H9 (cell line): ENCODE measurements around the gene KRT78. TPM values are rescaled to one million over a fixed set of nuclear protein-coding genes. Genes with fewer than 3 reads are reported as not detected.

Source experiments
- DNase-seq: peaks from one replicate; pipeline ENCODE4 v3.0.0-alpha.2; 2017
- H2AFZ ChIP-seq: one replicate; pipeline ENCODE4 v1.6.1; 2013; ENCODE audit warnings: mild to moderate bottlenecking, low read length, control low read depth, moderate library complexity
- H2AK5ac ChIP-seq: 2 replicates; pipeline ENCODE4 v1.6.1; 2013; ENCODE audit warnings: low read length, control low read depth, mixed read lengths; ENCODE audit not compliant: insufficient read length
- H2BK120ac ChIP-seq: one replicate; pipeline ENCODE4 v1.6.1; 2013; ENCODE audit warnings: low read depth, mild to moderate bottlenecking, low read length, control low read depth, inconsistent platforms; ENCODE audit not compliant: poor library complexity, severe bottlenecking
- H2BK12ac ChIP-seq: 2 replicates; pipeline ENCODE4 v1.6.1; 2013; ENCODE audit warnings: low read length, control low read depth, mixed read lengths, low read depth; ENCODE audit not compliant: insufficient read length
- H2BK15ac ChIP-seq: 2 replicates; pipeline ENCODE4 v1.6.1; 2013; ENCODE audit warnings: low read depth, low read length, control low read depth
- H2BK20ac ChIP-seq: one replicate; pipeline ENCODE4 v1.6.1; 2013; ENCODE audit warnings: low read depth, mild to moderate bottlenecking, low read length, control low read depth, inconsistent platforms; ENCODE audit not compliant: poor library complexity, severe bottlenecking
- H2BK5ac ChIP-seq: 2 replicates; pipeline ENCODE4 v1.6.1; 2013; ENCODE audit warnings: low read length, control low read depth, mixed read lengths; ENCODE audit not compliant: insufficient read length
- H3K14ac ChIP-seq: 2 replicates; pipeline ENCODE4 v1.6.1; 2013; ENCODE audit warnings: low read length, control low read depth; ENCODE audit not compliant: insufficient read depth
- H3K18ac ChIP-seq: 2 replicates; pipeline ENCODE4 v1.6.1; 2013; ENCODE audit warnings: low read depth, mild to moderate bottlenecking, mixed read lengths, low read length, control low read depth; ENCODE audit not compliant: insufficient read length
- H3K23ac ChIP-seq: 2 replicates; pipeline ENCODE4 v1.6.1; 2013; ENCODE audit warnings: low read length, control low read depth, mixed read lengths, low read depth; ENCODE audit not compliant: insufficient read length
- H3K23me2 ChIP-seq: 2 replicates; pipeline ENCODE4 v1.6.1; 2013; ENCODE audit warnings: low read depth, mild to moderate bottlenecking, mixed read lengths, low read length, control low read depth; ENCODE audit not compliant: insufficient read length, poor library complexity, severe bottlenecking
- H3K27ac ChIP-seq: 2 replicates; pipeline ENCODE4 v1.5.1; 2013; ENCODE audit warnings: low read length, control low read depth, mixed read lengths, low read depth; ENCODE audit not compliant: insufficient read length
- H3K27me3 ChIP-seq: 2 replicates; pipeline ENCODE4 v1.6.1; 2013; ENCODE audit warnings: low read length, control low read depth, inconsistent platforms; ENCODE audit not compliant: insufficient read depth
- H3K4ac ChIP-seq: 2 replicates; pipeline ENCODE4 v1.6.1; 2013; ENCODE audit warnings: low read depth, mild to moderate bottlenecking, control low read depth, inconsistent platforms, low read length, moderate library complexity
- H3K4me1 ChIP-seq: 2 replicates; pipeline ENCODE4 v1.6.1; 2013; ENCODE audit warnings: low read length, control low read depth, inconsistent platforms; ENCODE audit not compliant: insufficient read depth
- H3K4me2 ChIP-seq: 2 replicates; pipeline ENCODE4 v1.6.1; 2013; ENCODE audit warnings: low read length, control low read depth, mixed read lengths; ENCODE audit not compliant: insufficient read length, insufficient read depth
- H3K56ac ChIP-seq: 2 replicates; pipeline ENCODE4 v1.6.1; 2013; ENCODE audit warnings: low read depth, mild to moderate bottlenecking, mixed read lengths, low read length, control low read depth; ENCODE audit not compliant: insufficient read length
- H3K79me1 ChIP-seq: 2 replicates; pipeline ENCODE4 v1.6.1; 2013; ENCODE audit warnings: low read depth, mild to moderate bottlenecking, moderate library complexity, low read length, control low read depth, inconsistent platforms; ENCODE audit not compliant: insufficient read depth, poor library complexity, severe bottlenecking
- H3K79me2 ChIP-seq: 2 replicates; pipeline ENCODE4 v1.6.1; 2013; ENCODE audit warnings: low read length, control low read depth, inconsistent platforms; ENCODE audit not compliant: insufficient read depth
- H3K9ac ChIP-seq: 2 replicates; pipeline ENCODE4 v1.6.1; 2013; ENCODE audit warnings: low read length, control low read depth, mixed read lengths; ENCODE audit not compliant: insufficient read length; ENCODE audit errors: extremely low read depth
- H3K9me3 ChIP-seq: one replicate; pipeline ENCODE4 v1.6.1; 2013; ENCODE audit warnings: low read depth, low read length, inconsistent platforms; ENCODE audit not compliant: control insufficient read depth
- H3T11ph ChIP-seq: one replicate; pipeline ENCODE4 v1.6.1; 2013; ENCODE audit warnings: mild to moderate bottlenecking, low read length, control low read depth, inconsistent platforms
- H4K20me1 ChIP-seq: one replicate; pipeline ENCODE4 v1.6.1; 2013; ENCODE audit not compliant: control insufficient read depth, insufficient read length, insufficient read depth
- H4K5ac ChIP-seq: 2 replicates; pipeline ENCODE4 v1.6.1; 2013; ENCODE audit warnings: low read depth, mild to moderate bottlenecking, mixed read lengths, low read length, control low read depth; ENCODE audit not compliant: insufficient read length
- H4K8ac ChIP-seq: replicated peaks from 2 replicates; pipeline ENCODE4 v1.6.1; 2013; ENCODE audit warnings: low read length, control low read depth, mixed read lengths, low read depth; ENCODE audit not compliant: insufficient read length
- H4K91ac ChIP-seq: 2 replicates; pipeline ENCODE4 v1.6.1; 2013; ENCODE audit warnings: low read depth, mild to moderate bottlenecking, moderate library complexity, mixed read lengths, low read length, control low read depth; ENCODE audit not compliant: insufficient read length
- H3K27ac Mint-ChIP-seq, 3 experiments: 2 replicates in 2 of 3; 3 replicates in 1 of 3; pipeline ENCODE4 v1.8.0; 2020 to 2021; ENCODE audit warnings: mixed read lengths in 3 of 3, mild to moderate bottlenecking in 1 of 3, moderate library complexity in 1 of 3
- H3K27me3 Mint-ChIP-seq: 2 replicates; pipeline ENCODE4 v1.8.0; 2021; ENCODE audit warnings: low read depth, mild to moderate bottlenecking, moderate library complexity, mixed read lengths
- H3K36me3 Mint-ChIP-seq, 3 experiments: 2 replicates in 2 of 3; 3 replicates in 1 of 3; pipeline ENCODE4 v1.8.0; 2020 to 2021; ENCODE audit warnings: low read depth in 3 of 3, mixed read lengths in 3 of 3; ENCODE audit not compliant: insufficient read depth in 1 of 3
- H3K4me1 Mint-ChIP-seq, 2 experiments: 2 replicates each; pipeline ENCODE4 v1.8.0; 2020; ENCODE audit warnings: mixed read lengths in 2 of 2
- H3K4me3 Mint-ChIP-seq, 2 experiments: 2 replicates in 1 of 2; 3 replicates in 1 of 2; pipeline ENCODE4 v1.8.0; 2020 to 2021; ENCODE audit warnings: mild to moderate bottlenecking in 2 of 2, mixed read lengths in 2 of 2, moderate library complexity in 1 of 2
- H3K9me3 Mint-ChIP-seq, 2 experiments: 2 replicates in 1 of 2; 3 replicates in 1 of 2; pipeline ENCODE4 v1.8.0; 2020; ENCODE audit warnings: mild to moderate bottlenecking in 2 of 2, mixed read lengths in 2 of 2, moderate library complexity in 1 of 2
- WGBS: extraction: QIAGEN DNeasy Blood & Tissue Kit; methylation state at CpG from one replicate; pipeline ENCODE4 v1.1.7; 2013; ENCODE audit warnings: missing lambda C conversion rate, low lambda C conversion rate, mixed read lengths; ENCODE audit not compliant: insufficient read length; ENCODE audit errors: extremely low coverage; 5-methylcytosine and 5-hydroxymethylcytosine counted together
- total RNA-seq: library from RNA; stranded (reverse); gene quantifications from 2 replicates; pipeline ENCODE4 v1.2.1, GENCODE V29; 2021
- TF ChIP-seq, protein P1 (sequence below): fragments of 200-600 bp; sonication (generic); conservative IDR thresholded peaks from 3 replicates; pipeline ENCODE4 v1.8.0; 2021; ENCODE audit warnings: antibody characterized with exemption, mild to moderate bottlenecking

KRT78 gene
- total RNA-seq, 1 experiment from 2014 or later, result not detected

DNA sequence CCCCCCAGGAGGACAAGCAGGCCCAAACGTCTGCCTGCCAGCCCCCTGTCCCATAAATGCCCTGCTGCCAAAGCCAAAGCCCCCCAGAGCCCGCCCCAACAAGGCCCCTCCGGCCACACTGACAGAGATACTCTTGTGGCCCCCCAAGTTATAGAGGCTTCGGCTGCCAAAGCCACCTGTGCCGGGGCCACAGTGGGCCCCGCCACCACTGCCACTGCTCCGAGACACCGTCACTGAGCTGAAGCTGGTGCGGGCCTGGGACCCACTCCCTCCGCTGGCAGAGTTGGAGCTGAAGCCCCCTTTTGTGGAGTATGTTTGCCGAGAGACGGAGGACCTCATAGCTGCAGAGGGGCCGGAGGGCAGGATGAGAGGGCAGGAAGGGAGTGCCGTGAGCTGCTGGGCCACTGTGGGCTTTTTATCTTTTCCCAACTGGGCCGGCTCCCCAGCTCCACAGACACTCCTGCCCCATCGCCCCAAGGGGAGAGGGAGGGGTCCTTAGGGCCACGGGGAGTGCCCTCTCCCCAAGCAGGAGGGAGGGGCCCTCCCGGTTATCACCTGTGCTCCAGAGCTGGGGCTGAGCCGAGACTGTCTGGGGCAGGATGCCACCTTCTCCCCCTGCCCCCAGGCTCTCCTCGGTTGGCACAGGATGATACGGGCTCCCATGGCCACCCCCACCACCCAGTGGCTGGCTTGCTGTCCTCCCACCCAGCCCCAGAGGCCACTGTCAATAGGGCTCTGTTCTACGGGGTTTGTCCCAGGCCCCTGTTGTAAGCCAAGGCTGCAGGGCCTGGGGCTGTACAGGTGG, 14.7 kb downstream of the KRT78 start, which contains the start of gene KRT79:
Gene KRT79, minus strand, starts transcription at position 390 of the 805 bp plus-strand sequence. Its CDS starts 51 bp downstream, at position 339.
- H3K18ac ChIP-seq, result no peak within 1 kb of the TSS
- no peaks in the 10 kb centered on the region for H3K36me3 Mint-ChIP-seq
- H3K9ac ChIP-seq, result no peak within 1 kb of the TSS
- no peak within 1 kb of the TSS for H3T11ph ChIP-seq
- H3K27me3 ChIP-seq, result no peaks in the 10 kb centered on the region
- no peak within 1 kb of the TSS for H3K4me3 Mint-ChIP-seq
- no peak within 1 kb of the TSS for H2BK12ac ChIP-seq
- H4K91ac ChIP-seq, result no peak within 1 kb of the TSS
- H3K79me2 ChIP-seq, result no peaks in the 10 kb centered on the region
- H3K9me3 ChIP-seq, result no peaks in the 10 kb centered on the region
- H3K79me1 ChIP-seq, result no peaks in the 10 kb centered on the region
- no peak within 1 kb of the TSS for H3K4me2 ChIP-seq
- DNase-seq, result no peak
- H3K23me2 ChIP-seq, result no peaks in the 10 kb centered on the region
- no peak within 1 kb of the TSS for H3K14ac ChIP-seq
- H3K56ac ChIP-seq, result no peak within 1 kb of the TSS
- no peak within 1 kb of the TSS for H3K27ac ChIP-seq
- WGBS, result no CpG with 5 or more reads among the region's 22 CpGs
- no peak within 1 kb of the TSS for H2BK120ac ChIP-seq
- H3K27ac Mint-ChIP-seq, result no peak within 1 kb of the TSS; a peak in 1 of 7 replicates
- H3K9me3 Mint-ChIP-seq, result no peaks in the 10 kb centered on the region
- H2BK15ac ChIP-seq, result no peak within 1 kb of the TSS
- H3K4me1 Mint-ChIP-seq, result no peaks in the 10 kb centered on the region; a peak in 1 of 4 replicates
- H4K5ac ChIP-seq, result no peak within 1 kb of the TSS
- no peak within 1 kb of the TSS for H2BK5ac ChIP-seq
- no peaks in the 10 kb centered on the region for H3K4me1 ChIP-seq
- no peak within 1 kb of the TSS for H3K23ac ChIP-seq
- TF ChIP-seq, protein P1, sequence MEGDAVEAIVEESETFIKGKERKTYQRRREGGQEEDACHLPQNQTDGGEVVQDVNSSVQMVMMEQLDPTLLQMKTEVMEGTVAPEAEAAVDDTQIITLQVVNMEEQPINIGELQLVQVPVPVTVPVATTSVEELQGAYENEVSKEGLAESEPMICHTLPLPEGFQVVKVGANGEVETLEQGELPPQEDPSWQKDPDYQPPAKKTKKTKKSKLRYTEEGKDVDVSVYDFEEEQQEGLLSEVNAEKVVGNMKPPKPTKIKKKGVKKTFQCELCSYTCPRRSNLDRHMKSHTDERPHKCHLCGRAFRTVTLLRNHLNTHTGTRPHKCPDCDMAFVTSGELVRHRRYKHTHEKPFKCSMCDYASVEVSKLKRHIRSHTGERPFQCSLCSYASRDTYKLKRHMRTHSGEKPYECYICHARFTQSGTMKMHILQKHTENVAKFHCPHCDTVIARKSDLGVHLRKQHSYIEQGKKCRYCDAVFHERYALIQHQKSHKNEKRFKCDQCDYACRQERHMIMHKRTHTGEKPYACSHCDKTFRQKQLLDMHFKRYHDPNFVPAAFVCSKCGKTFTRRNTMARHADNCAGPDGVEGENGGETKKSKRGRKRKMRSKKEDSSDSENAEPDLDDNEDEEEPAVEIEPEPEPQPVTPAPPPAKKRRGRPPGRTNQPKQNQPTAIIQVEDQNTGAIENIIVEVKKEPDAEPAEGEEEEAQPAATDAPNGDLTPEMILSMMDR, result no peak
- H3K4ac ChIP-seq, result no peak within 1 kb of the TSS
- no peaks in the 10 kb centered on the region for H4K20me1 ChIP-seq
- H2AFZ ChIP-seq, result no peak within 1 kb of the TSS
- peaks cover 6% of the 10 kb centered on the region for H3K27me3 Mint-ChIP-seq
- no peak within 1 kb of the TSS for H4K8ac ChIP-seq
- no peak within 1 kb of the TSS for H2BK20ac ChIP-seq
- no peak within 1 kb of the TSS for H2AK5ac ChIP-seq
